HUES6 (cell line): ENCODE data around the gene ZBTB20.
A peak's percentile ranks its signal among the peaks of the same experiment; 100 is the strongest.
"Not testable (repeated sequence)": the region's sequence is repeated elsewhere in the genome, so short reads cannot be mapped to it uniquely, and the experiment has no call there.

Experiments
- H3K27ac ChIP-seq: 2 replicates; pipeline ENCODE4 v1.7.0; 2013; ENCODE audit warnings: low read depth, mild to moderate bottlenecking, low read length, inconsistent platforms
- H3K27me3 ChIP-seq: 2 replicates; pipeline ENCODE4 v1.6.1; 2013; ENCODE audit warnings: low read length; ENCODE audit not compliant: control insufficient read depth, insufficient read depth
- H3K36me3 ChIP-seq: 2 replicates; pipeline ENCODE4 v1.6.1; 2013; ENCODE audit warnings: low read length; ENCODE audit not compliant: control insufficient read depth, insufficient read depth
- H3K4me1 ChIP-seq: 2 replicates; pipeline ENCODE4 v1.6.1; 2013; ENCODE audit warnings: low read length; ENCODE audit not compliant: control insufficient read depth, insufficient read depth
- H3K4me3 ChIP-seq: 2 replicates; pipeline ENCODE4 v1.5.1; 2013; ENCODE audit warnings: low read depth, low read length
- H3K9ac ChIP-seq: one replicate; pipeline ENCODE4 v1.6.1; 2013; ENCODE audit warnings: mild to moderate bottlenecking, low read length
- H3K9me3 ChIP-seq: 2 replicates; pipeline ENCODE4 v1.6.1; 2013; ENCODE audit warnings: low read depth, low read length; ENCODE audit not compliant: control insufficient read depth, insufficient read depth

The ZBTB20 gene

DNA sequence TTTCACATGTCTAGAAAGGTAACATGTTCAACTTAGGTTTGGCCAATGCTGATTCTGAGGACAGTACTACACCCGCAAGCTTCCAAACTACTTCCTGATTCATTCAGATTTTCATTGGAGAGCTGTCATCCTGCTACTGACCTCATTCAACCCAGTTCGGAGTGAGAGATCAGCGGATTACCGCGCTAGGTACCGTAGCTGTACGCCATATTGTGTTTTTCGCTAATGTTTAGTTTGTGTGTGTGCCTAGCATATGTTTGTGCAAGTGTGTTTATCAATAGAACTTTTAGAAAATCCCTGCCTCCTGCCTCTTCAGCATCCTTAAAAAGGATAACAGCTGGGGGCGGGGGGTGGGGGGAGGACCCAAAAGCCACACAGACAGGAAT, 1.1 kb downstream of the ZBTB20 start:
- peak overlapping the region; percentile 77 for H3K9ac ChIP-seq
- H3K9me3 ChIP-seq = no peaks in the 10 kb centered on the region
- H3K4me3 ChIP-seq = peak overlapping the region; percentile 81
- H3K36me3 ChIP-seq = no peaks in the 10 kb centered on the region
- H3K4me1 ChIP-seq = peaks cover 5% of the 10 kb centered on the region; the same call in 1 of the 2 replicates
- no peaks in the 10 kb centered on the region for H3K27me3 ChIP-seq
- H3K27ac ChIP-seq = peak overlapping the region; percentile 16; the same call in 1 of the 2 replicates

DNA sequence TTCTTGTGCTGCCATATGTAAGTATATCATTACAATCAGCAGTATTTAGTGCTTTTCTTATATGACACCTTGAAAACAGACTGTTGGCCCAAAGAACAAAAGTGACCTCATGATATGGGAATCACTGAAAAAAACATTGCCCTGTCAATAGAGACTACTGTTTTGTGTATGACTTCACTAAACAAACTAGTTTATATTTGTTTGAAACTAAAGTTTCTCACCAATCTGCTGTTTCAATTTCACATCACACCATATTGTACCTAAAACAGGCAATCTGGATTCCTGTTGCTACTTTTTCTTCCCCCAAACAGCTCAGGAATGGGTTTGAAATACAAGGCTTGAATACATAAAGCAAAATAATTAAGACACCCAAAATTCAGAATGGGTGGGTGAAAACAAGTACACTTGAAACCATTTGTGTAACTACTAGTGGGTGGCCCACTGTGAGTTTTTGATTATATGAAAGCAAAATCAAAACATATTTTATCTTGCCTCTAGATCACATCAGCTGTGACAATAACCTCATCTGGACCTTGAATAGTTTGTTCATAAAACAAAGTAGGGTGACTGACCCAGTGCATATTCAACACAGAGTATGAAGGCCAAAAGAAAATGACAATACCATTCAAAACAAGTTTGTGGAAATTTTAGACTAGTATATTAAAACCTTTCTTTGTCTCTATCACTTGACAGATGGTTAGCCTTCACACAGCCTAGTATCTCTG, 5.9 kb downstream of the ZBTB20 start:
- no peaks in the 10 kb centered on the region for H3K36me3 ChIP-seq
- peaks cover 10% of the 10 kb centered on the region for H3K4me1 ChIP-seq
- no peaks in the 10 kb centered on the region for H3K27me3 ChIP-seq
- no peak overlapping the region for H3K9ac ChIP-seq
- no peak overlapping the region for H3K4me3 ChIP-seq
- no peaks in the 10 kb centered on the region for H3K9me3 ChIP-seq
- H3K27ac ChIP-seq = no peak overlapping the region

DNA sequence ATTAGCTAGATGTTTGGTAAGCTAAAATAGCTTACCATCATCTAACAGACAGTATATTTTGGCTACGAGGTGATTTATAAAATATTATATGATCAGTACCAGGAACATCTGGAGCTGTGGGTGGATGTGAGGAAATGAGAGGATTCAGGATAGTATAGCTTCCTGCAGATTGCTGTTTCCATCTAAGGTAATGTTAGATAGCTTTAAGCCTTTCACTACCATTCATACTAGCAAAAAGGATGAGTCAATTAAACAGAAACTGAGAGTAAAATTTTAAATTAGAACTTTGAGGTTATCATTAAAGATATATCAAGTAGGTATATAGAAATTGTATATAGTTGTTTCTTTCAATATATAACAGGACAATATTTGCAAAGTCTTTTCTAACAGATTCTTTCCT, 8.0 kb downstream of the ZBTB20 start:
- Histone ChIP-seq H3K27me3 (no peaks in the 10 kb centered on the region), H3K27ac (no peak overlapping the region), H3K4me3 (no peak overlapping the region), H3K9me3 (no peaks in the 10 kb centered on the region), H3K4me1 (peaks cover 14% of the 10 kb centered on the region), H3K9ac (no peak overlapping the region), H3K36me3 (no peaks in the 10 kb centered on the region)

DNA sequence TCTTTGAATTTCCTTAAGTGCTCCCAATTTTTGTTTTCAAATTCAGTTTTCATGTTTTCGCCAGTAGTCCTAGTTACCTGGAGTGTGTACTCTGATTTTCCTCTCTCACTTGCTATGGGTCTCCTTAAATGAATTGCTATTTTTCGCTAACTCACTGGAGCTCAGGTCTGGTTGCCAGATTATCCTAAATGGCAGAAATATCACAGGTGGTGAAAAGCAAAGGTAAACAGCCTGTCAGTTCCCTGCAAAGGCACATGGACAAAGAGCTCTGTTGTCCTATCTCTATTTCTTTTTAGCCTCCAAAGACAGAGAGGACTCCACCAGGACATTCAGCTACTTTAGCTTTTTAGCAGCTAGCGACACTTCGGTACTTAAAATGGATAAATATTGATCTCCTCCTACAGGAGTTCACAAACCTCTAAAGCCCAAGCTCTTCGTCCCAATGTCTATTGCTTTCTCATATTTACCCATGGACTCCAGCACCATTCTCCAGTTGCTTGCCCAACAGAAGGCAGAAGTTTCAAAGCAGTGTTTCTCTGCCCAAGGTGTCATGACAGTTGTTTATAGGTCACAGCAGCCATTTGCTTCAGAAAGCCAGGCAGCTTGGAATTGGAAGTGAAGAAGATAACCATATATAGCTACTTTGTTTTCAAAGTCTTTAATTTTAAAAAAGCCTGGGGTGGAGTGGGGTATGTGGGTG, 12.3 kb downstream of the ZBTB20 start:
- H3K36me3 ChIP-seq = no peaks in the 10 kb centered on the region
- no peak overlapping the region for H3K4me3 ChIP-seq
- H3K27ac ChIP-seq = no peak overlapping the region
- H3K9ac ChIP-seq = no peak overlapping the region
- H3K9me3 ChIP-seq = no peaks in the 10 kb centered on the region
- H3K27me3 ChIP-seq = no peaks in the 10 kb centered on the region
- peaks cover 6% of the 10 kb centered on the region for H3K4me1 ChIP-seq

DNA sequence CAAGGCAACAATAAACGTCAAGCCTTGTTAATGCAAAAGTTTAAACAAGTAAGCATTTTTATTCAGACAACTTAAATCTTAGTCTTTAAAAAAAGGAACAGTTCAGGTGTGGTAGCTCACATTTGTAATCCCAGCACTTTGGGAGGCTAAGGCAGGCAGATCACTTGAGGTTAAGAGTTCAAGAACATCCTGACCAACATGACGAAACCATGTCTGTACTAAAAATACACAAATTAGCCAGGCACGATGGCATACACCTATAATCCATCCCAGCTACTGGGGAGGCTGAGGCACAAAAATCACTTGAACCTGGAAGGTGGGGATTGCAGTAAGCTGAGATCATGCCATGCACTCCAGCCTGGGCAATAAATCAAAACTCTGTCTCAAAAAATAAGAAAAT, 19.9 kb downstream of the ZBTB20 start:
- H3K27me3 ChIP-seq = no peaks in the 10 kb centered on the region
- no peak overlapping the region for H3K9ac ChIP-seq
- H3K36me3 ChIP-seq = no peaks in the 10 kb centered on the region
- H3K9me3 ChIP-seq = no peaks in the 10 kb centered on the region
- H3K27ac ChIP-seq = no peak overlapping the region
- no peak overlapping the region for H3K4me3 ChIP-seq
- peaks cover 5% of the 10 kb centered on the region; the same call in 1 of the 2 replicates for H3K4me1 ChIP-seq

DNA sequence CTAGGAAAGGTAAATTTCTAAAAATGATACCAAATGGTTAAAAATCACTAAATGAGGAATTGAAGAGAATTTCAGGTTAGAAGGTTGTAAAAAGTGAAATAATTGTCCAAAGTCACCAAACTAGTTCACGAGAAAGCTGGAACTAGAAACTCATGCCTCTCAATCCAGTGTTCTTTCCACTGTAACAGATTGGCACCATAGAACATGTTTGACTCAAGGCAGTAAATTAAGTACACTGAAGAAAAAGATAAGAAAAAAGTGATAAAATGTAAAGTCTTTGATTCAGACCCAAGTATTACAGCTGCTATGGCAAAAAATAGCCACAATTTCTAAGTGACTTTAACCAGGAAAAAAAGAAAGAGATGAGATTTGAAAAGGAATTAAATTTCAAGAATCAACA, 26.5 kb downstream of the ZBTB20 start:
- H3K9ac ChIP-seq = no peak overlapping the region
- no peaks in the 10 kb centered on the region for H3K27me3 ChIP-seq
- no peak overlapping the region for H3K4me3 ChIP-seq
- peaks cover 5% of the 10 kb centered on the region; the same call in 1 of the 2 replicates for H3K4me1 ChIP-seq
- no peaks in the 10 kb centered on the region for H3K9me3 ChIP-seq
- no peak overlapping the region for H3K27ac ChIP-seq
- no peaks in the 10 kb centered on the region for H3K36me3 ChIP-seq

DNA sequence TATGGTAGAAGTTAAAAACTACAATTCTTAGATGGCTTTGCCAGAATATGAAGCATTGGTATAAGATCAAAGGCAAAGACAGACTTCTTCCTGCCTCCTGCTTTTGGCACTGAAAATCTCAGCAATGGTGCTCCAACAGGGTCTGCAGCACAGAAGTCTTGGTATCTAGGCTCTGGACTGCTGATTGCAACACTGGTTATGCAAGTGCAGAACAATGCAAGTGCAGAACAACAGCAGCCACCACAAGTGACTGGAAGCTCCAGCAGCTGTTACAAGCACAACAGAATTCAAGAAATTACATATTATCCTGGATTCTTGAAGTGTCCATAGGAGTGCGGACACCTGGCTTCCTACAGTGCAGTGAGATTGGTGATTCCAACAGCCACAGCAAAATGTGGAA, 33.7 kb downstream of the ZBTB20 start:
- H3K36me3 ChIP-seq = no peaks in the 10 kb centered on the region
- no peaks in the 10 kb centered on the region for H3K9me3 ChIP-seq
- H3K4me3 ChIP-seq = no peak overlapping the region
- no peak overlapping the region for H3K9ac ChIP-seq
- H3K27me3 ChIP-seq = no peaks in the 10 kb centered on the region
- no peak overlapping the region for H3K27ac ChIP-seq
- H3K4me1 ChIP-seq = no peaks in the 10 kb centered on the region

DNA sequence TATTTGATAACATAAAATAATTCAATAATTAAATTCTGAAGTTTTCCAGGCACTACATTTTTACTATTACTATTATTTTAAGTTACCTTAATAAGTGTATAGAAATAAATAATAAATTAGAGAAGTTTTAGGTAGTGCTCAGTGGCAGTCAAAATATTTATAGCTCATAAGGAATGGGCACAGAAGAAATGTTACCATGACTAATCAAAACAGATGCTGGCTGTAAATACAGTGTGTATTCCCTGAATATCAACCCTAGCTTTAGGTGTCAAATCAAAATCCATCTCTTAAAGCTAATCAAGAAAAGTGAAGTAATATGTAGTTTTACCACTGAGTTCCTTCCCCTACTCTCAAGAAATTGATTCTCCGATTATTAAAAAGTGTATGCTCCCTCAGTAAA, 35.5 kb downstream of the ZBTB20 start:
- Histone ChIP-seq H3K9me3 (no peaks in the 10 kb centered on the region), H3K27me3 (no peaks in the 10 kb centered on the region), H3K27ac (no peak overlapping the region), H3K36me3 (no peaks in the 10 kb centered on the region), H3K9ac (no peak overlapping the region), H3K4me3 (no peak overlapping the region), H3K4me1 (no peaks in the 10 kb centered on the region)

DNA sequence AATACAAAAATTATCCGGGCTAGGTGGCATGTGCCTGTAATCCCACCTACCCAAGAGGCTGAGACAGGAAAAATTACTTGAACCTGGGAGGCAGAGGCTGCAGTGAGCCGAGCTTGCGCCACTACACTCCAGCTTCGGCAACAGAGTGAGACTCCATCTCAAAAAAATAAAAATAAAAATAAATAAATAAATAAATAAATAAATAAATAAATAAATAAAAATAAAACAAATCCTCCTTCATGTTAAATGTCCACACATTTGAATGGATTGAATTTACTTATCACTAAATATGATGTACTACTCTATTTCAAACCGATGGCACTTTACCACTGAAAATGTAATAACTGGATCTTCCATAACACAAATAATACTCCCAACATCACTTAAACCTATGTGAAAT, 36.3 kb downstream of the ZBTB20 start:
- Histone ChIP-seq H3K27ac (no peak overlapping the region), H3K4me3 (no peak overlapping the region), H3K9me3 (no peaks in the 10 kb centered on the region), H3K27me3 (no peaks in the 10 kb centered on the region), H3K9ac (no peak overlapping the region), H3K4me1 (no peaks in the 10 kb centered on the region), H3K36me3 (no peaks in the 10 kb centered on the region)

DNA sequence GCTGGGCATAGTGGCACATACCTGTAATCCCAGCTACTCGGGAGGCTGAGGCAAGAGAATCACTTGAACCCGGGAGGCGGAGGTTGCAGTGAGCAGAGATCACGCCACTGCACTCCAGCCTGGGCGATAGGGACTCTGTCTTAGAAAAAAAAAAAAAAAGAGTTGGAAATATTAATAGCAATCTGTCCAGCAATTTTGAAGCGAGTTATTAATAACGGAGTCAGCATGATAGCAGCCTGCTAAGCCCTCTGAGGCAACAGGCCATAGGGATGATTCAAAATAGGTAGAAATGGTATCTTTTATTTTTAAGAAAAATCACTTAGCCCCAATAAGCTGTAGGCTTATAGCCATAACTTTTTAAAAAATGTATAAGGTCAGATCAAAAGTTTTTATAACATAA, 37.0 kb downstream of the ZBTB20 start:
- H3K27me3 ChIP-seq, H3K27ac ChIP-seq, H3K36me3 ChIP-seq, H3K4me3 ChIP-seq, H3K9ac ChIP-seq, H3K4me1 ChIP-seq, H3K9me3 ChIP-seq: not testable (repeated sequence)

DNA sequence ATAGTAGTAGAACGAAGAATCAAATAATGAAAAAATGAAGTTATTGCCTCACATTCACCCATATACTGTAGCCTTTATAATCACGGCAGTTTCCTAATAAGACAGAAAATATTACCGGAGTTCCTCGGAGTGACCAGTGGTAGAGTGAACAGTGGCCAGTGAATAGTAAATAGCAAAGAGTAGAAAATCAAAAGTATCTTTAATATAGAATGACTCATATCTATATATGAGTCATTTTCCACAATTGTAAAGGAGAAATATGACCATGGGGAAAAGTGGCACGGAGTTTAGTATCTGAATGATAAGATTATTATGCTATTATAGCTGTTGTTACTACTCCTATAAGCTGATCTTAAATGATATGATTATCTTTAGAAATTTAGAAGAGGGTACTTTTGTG, 38.5 kb downstream of the ZBTB20 start:
- H3K27me3 ChIP-seq = no peaks in the 10 kb centered on the region
- no peak overlapping the region for H3K9ac ChIP-seq
- H3K27ac ChIP-seq = no peak overlapping the region
- H3K4me3 ChIP-seq = no peak overlapping the region
- H3K9me3 ChIP-seq = peaks cover 8% of the 10 kb centered on the region
- H3K4me1 ChIP-seq = no peaks in the 10 kb centered on the region
- H3K36me3 ChIP-seq = no peaks in the 10 kb centered on the region
